HEK293 (cell line): ENCODE results near the gene ABCF2.

Source experiments
- CTCF ChIA-PET: fragments of 350-600 bp; formaldehyde crosslinking; extraction: SDS; loops from one replicate; lab custom pipeline; 2021; ENCODE audit warnings: antibody characterized with exemption; lab: Yijun Ruan, JAX
- POLR2A ChIA-PET: fragments of 300-600 bp; formaldehyde crosslinking; extraction: SDS; loops from one replicate; lab custom pipeline; 2020; ENCODE audit warnings: antibody characterized with exemption, inconsistent platforms; lab: Yijun Ruan, JAX
- H3K27ac ChIP-seq: fragments of 200-500 bp; sonication (Bioruptor generic); 2 replicates; pipeline ENCODE4 v1.5.1; 2014; ENCODE audit warnings: low read depth, low read length, control low read depth, inconsistent platforms; ENCODE audit errors: extremely low read depth
- H3K36me3 ChIP-seq, 2 experiments: fragments of 200-500 bp in 1 of 2; sonication (Bioruptor generic) in 1 of 2; 1 replicate in 1 of 2; 2 replicates in 1 of 2; pipeline ENCODE4 v1.5.1; 2014 to 2017; ENCODE audit warnings: inconsistent platforms in 2 of 2, low read length in 2 of 2; ENCODE audit not compliant: control insufficient read depth in 2 of 2, insufficient read depth in 1 of 2
- H3K4me1 ChIP-seq: fragments of 200-500 bp; sonication (Bioruptor generic); 2 replicates; pipeline ENCODE4 v1.5.1; 2014; ENCODE audit warnings: mild to moderate bottlenecking, low read length, inconsistent platforms; ENCODE audit not compliant: control insufficient read depth, insufficient read depth
- H3K4me3 ChIP-seq: 2 replicates; pipeline ENCODE4 v1.5.1; 2011; ENCODE audit warnings: low read depth, mild to moderate bottlenecking, control low read depth, low read length, moderate library complexity
- H3K9me3 ChIP-seq: fragments of 200-500 bp; sonication (Bioruptor generic); 2 replicates; pipeline ENCODE4 v1.5.1; 2014; ENCODE audit warnings: low read depth, low read length, inconsistent platforms; ENCODE audit not compliant: control insufficient read depth, insufficient read depth
- GLI2 ChIP-seq: fragments of 450-650 bp; formaldehyde crosslinking; IDR thresholded peaks from 2 replicates; pipeline ENCODE4; 2017; ENCODE audit warnings: missing biosample characterization, missing genetic modification characterization, low read depth, borderline replicate concordance
- PRDM2 ChIP-seq: fragments of 450-650 bp; formaldehyde crosslinking; IDR thresholded peaks from 2 replicates; pipeline ENCODE4 v1.5.1; 2016; ENCODE audit warnings: missing biosample characterization, missing genetic modification characterization, borderline replicate concordance
- SCRT1 ChIP-seq: fragments of 450-650 bp; formaldehyde crosslinking; IDR thresholded peaks from 2 replicates; pipeline ENCODE4 v1.5.1; 2016; ENCODE audit warnings: missing biosample characterization, missing genetic modification characterization, borderline replicate concordance
- SCRT2 ChIP-seq: fragments of 450-650 bp; formaldehyde crosslinking; IDR thresholded peaks from 2 replicates; pipeline ENCODE4 v1.5.1; 2016; ENCODE audit warnings: missing biosample characterization, missing genetic modification characterization
- ZNF114 ChIP-seq: fragments of 450-650 bp; formaldehyde crosslinking; IDR thresholded peaks from 2 replicates; pipeline ENCODE4 v1.5.0; 2017; ENCODE audit warnings: missing biosample characterization, missing genetic modification characterization
- ZNF133 ChIP-seq: fragments of 450-650 bp; formaldehyde crosslinking; IDR thresholded peaks from 2 replicates; pipeline ENCODE4 v1.5.1; 2016; ENCODE audit warnings: missing biosample characterization, missing genetic modification characterization
- ZNF157 ChIP-seq: fragments of 450-650 bp; formaldehyde crosslinking; IDR thresholded peaks from 2 replicates; pipeline ENCODE4 v1.5.1; 2016; ENCODE audit warnings: missing biosample characterization, missing genetic modification characterization
- ZNF19 ChIP-seq: fragments of 450-650 bp; formaldehyde crosslinking; IDR thresholded peaks from 2 replicates; pipeline ENCODE4; 2016; ENCODE audit warnings: missing biosample characterization, missing genetic modification characterization, low read depth
- ZNF211 ChIP-seq: fragments of 450-650 bp; formaldehyde crosslinking; IDR thresholded peaks from 2 replicates; pipeline ENCODE4 v1.5.1; 2016; ENCODE audit warnings: low read depth, missing biosample characterization, missing genetic modification characterization
- ZNF302 ChIP-seq: fragments of 450-650 bp; formaldehyde crosslinking; IDR thresholded peaks from 2 replicates; pipeline ENCODE4 v1.5.1; 2016; ENCODE audit warnings: missing biosample characterization, missing genetic modification characterization, low read depth
- ZNF510 ChIP-seq: fragments of 450-650 bp; formaldehyde crosslinking; IDR thresholded peaks from 2 replicates; pipeline ENCODE4 v1.5.1; 2018; ENCODE audit warnings: mild to moderate bottlenecking, missing genetic modification characterization, missing biosample characterization; ENCODE audit not compliant: insufficient replicate concordance
- ZNF521 ChIP-seq: fragments of 450-650 bp; formaldehyde crosslinking; IDR thresholded peaks from 2 replicates; pipeline ENCODE4 v1.5.1; 2017; ENCODE audit warnings: missing biosample characterization, mild to moderate bottlenecking, missing genetic modification characterization
- ZNF558 ChIP-seq: fragments of 450-650 bp; formaldehyde crosslinking; IDR thresholded peaks from 2 replicates; pipeline ENCODE4 v1.5.1; 2016; ENCODE audit warnings: missing biosample characterization, missing genetic modification characterization
- ZNF623 ChIP-seq: fragments of 450-650 bp; formaldehyde crosslinking; IDR thresholded peaks from 2 replicates; pipeline ENCODE4 v1.5.1; 2016; ENCODE audit warnings: missing biosample characterization, missing genetic modification characterization
- ZNF707 ChIP-seq: fragments of 450-650 bp; formaldehyde crosslinking; IDR thresholded peaks from 2 replicates; pipeline ENCODE4 v1.5.1; 2016; ENCODE audit warnings: missing biosample characterization, missing genetic modification characterization
- ZNF777 ChIP-seq: fragments of 450-650 bp; formaldehyde crosslinking; IDR thresholded peaks from 2 replicates; pipeline ENCODE4 v1.5.1; 2017; ENCODE audit warnings: missing biosample characterization, missing genetic modification characterization, borderline replicate concordance

The ABCF2 gene

DNA sequence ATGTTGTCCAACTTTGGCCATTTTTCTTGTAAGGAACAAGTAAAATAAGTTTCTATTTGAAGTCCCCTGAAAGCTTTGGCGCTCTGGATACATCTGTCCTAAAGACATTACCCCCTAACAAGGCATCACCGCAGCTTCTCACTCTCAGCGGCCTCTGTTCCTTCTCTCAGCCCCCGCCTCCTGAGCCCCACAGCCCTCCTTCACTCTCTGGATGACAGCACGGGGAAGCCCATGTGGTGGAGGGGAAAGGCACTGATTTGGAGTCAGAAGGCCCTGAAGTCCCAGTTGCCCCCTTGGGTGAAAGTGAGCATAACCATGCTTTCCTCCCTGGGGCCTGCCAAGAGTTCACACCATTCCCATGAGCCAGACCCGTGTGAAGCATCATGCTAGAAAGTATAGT, 21.3 kb downstream of the ABCF2 start:
- CTCF ChIA-PET = interaction anchor here (1.0 kb wide), 1 partner anchor 40 kb away, joined by 5 read pairs; no protein-coding TSS in a partner anchor
- no peaks in the 10 kb centered on the region for H3K9me3 ChIP-seq
- no peak overlapping the region for H3K4me3 ChIP-seq
- POLR2A ChIA-PET = interaction anchor here (3.6 kb wide), 1 partner anchor 22 kb away, joined by 15 read pairs; the partner anchor contains the start of gene ABCF2
- H3K27ac ChIP-seq = no peak overlapping the region
- TF ChIP-seq ZNF302 (tag by site-specific recombination) (no peak), ZNF707 (no peak), ZNF157 (no peak), PRDM2 (tag by site-specific recombination) (no peak), ZNF558 (tag by site-specific recombination) (no peak), ZNF510 (tag by site-specific recombination) (no peak), ZNF211 (tag by site-specific recombination) (no peak), ZNF623 (tag by site-specific recombination) (no peak), ZNF133 (tag by site-specific recombination) (no peak), GLI2 (tag by site-specific recombination) (no peak)
- H3K36me3 ChIP-seq = no peaks in the 10 kb centered on the region
- no peaks in the 10 kb centered on the region for H3K4me1 ChIP-seq

DNA sequence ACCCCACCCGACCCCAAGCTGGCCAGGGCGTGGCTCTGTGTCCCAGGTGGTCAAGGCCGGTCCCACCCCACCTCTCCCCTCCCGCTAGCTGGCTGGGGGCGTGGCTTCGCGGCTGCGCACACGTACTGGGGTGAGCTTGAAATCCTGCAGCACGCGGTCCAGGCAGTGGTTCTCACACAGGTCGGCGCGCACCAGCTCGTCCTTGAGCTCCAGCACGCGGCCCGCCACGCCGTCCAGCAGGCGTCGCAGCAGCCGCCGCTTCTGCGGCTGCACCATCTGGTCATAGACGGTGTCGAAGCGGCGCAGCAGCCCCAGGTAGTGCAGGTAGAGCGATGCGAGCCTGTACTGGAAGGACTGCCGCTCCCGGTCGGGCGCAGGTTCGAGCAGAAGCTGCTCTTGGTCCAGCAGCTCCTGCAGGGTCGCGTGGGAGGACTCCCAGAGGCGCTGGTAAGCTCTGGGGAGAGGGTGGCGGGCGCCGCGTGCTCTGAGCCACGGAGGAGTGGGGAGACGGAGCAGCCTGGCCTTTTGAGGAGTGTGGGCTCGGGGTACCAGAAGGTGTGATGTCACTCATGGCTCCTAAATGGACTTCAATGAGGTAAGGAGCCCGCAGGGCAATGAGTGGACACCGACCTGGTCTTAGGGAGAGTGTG, 22.5 kb downstream of the ABCF2 start:
- Histone ChIP-seq H3K4me3 (no peak overlapping the region), H3K27ac (no peak overlapping the region), H3K9me3 (no peaks in the 10 kb centered on the region), H3K36me3 (no peaks in the 10 kb centered on the region), H3K4me1 (no peaks in the 10 kb centered on the region)
- ChIA-PET POLR2A (no interaction called here), CTCF (no interaction called here)
- no peak for TF ChIP-seq SCRT2 (tag by site-specific recombination)
- no peak for TF ChIP-seq ZNF777 (tag by site-specific recombination)
- TF ChIP-seq ZNF521 (tag by site-specific recombination) = no peak

GRCh38 chr7:151202836-151203235, 24.2 kb downstream of the ABCF2 start:
- Histone ChIP-seq H3K4me1 (no peaks in the 10 kb centered on the region), H3K36me3 (no peaks in the 10 kb centered on the region), H3K27ac (no peak overlapping the region), H3K4me3 (no peak overlapping the region), H3K9me3 (no peaks in the 10 kb centered on the region)
- TF ChIP-seq SCRT1 (tag by site-specific recombination) = no peak
- no peak for TF ChIP-seq ZNF19 (tag by site-specific recombination)
- TF ChIP-seq ZNF114 = no peak
- ChIA-PET CTCF (no interaction called here), POLR2A (no interaction called here)
